GM12878 (cell line): Measurements from ENCODE around the gene PIEZO2. TPM values are rescaled to one million over a fixed set of nuclear protein-coding genes. Genes with fewer than 3 reads are reported as not detected.

Experiments used
- BCLAF1 ChIP-seq: fragments of 450-650 bp; IDR thresholded peaks from 2 replicates; pipeline ENCODE4 v1.6.1; 2017; ENCODE audit warnings: antibody characterized with exemption, mild to moderate bottlenecking, moderate library complexity
- BMI1 ChIP-seq: fragments of 450-650 bp; IDR thresholded peaks from 2 replicates; pipeline ENCODE4 v1.6.1; 2016; ENCODE audit warnings: mild to moderate bottlenecking, moderate library complexity, borderline replicate concordance
- BRCA1 ChIP-seq: IDR thresholded peaks from 2 replicates; pipeline ENCODE4 v1.6.1; 2011; ENCODE audit warnings: low read depth, low read length, improper control_type of control experiment
- CBX5 ChIP-seq: sonication (generic); IDR thresholded peaks from 2 replicates; pipeline ENCODE4 v1.6.1; 2016; ENCODE audit warnings: low read depth, moderate library complexity, mild to moderate bottlenecking, inconsistent platforms
- CUX1 ChIP-seq: IDR thresholded peaks from 2 replicates; pipeline ENCODE4 v1.6.1; 2012; ENCODE audit warnings: improper control_type of control experiment, low read depth, low read length; ENCODE audit not compliant: insufficient replicate concordance
- KAT2A ChIP-seq: conservative IDR thresholded peaks from 2 replicates; pipeline ENCODE4 v1.6.1; 2011; ENCODE audit warnings: low read depth, low read length; ENCODE audit not compliant: control insufficient read depth
- MEF2A ChIP-seq: IDR thresholded peaks from 2 replicates; pipeline ENCODE4 v1.6.1; 2011; ENCODE audit warnings: low read depth, mild to moderate bottlenecking, low read length, moderate library complexity; ENCODE audit not compliant: insufficient read depth
- NFIC ChIP-seq: IDR thresholded peaks from 2 replicates; pipeline ENCODE4 v1.6.1; 2012; ENCODE audit warnings: low read depth, mild to moderate bottlenecking, inconsistent platforms, low read length, moderate library complexity
- RELA ChIP-seq: fragments of 450-650 bp; IDR thresholded peaks from 2 replicates; pipeline ENCODE4 v1.8.0; 2014; ENCODE audit warnings: borderline replicate concordance; ENCODE audit not compliant: partially characterized antibody
- SMC3 ChIP-seq: IDR thresholded peaks from 2 replicates; pipeline ENCODE4 v1.6.1; 2011; ENCODE audit warnings: low read length, improper control_type of control experiment, borderline replicate concordance
- SP1 ChIP-seq: IDR thresholded peaks from one replicate; pipeline ENCODE4 v1.6.1; 2011; ENCODE audit warnings: low read depth, low read length
- STAT3 ChIP-seq: IDR thresholded peaks from 2 replicates; pipeline ENCODE4 v1.6.1; 2011; ENCODE audit warnings: low read depth, low read length, improper control_type of control experiment
- SUPT20H ChIP-seq: IDR thresholded peaks from 2 replicates; pipeline ENCODE4 v1.6.1; 2011; ENCODE audit warnings: low read depth, mild to moderate bottlenecking, low read length, moderate library complexity, borderline replicate concordance; ENCODE audit not compliant: control insufficient read depth
- TCF7 ChIP-seq: IDR thresholded peaks from 2 replicates; pipeline ENCODE4 v1.6.1; 2014; ENCODE audit warnings: antibody characterized with exemption, borderline replicate concordance
- YBX1 ChIP-seq: fragments of 450-650 bp; IDR thresholded peaks from 2 replicates; pipeline ENCODE4 v1.6.1; 2016; ENCODE audit warnings: antibody characterized with exemption
- ZNF207 ChIP-seq: fragments of 450-650 bp; IDR thresholded peaks from 2 replicates; pipeline ENCODE4 v1.6.1; 2014; ENCODE audit warnings: antibody characterized with exemption, mild to moderate bottlenecking, borderline replicate concordance
- polyA plus RNA-seq, 11 experiments: library from polyadenylated mRNA; depleted of rRNA in 4 of 11; unstranded in 6 of 11; stranded (reverse) in 5 of 11; fragments of >200 nt; fragmentation: Nextera tagmentation in 4 of 11; fragmentation: Illumina TruSeq in 1 of 11; extraction: Ambion mirVana in 4 of 11; extraction: Trizol in 1 of 11; gene quantifications; 1 replicate in 1 of 11; 2 replicates in 10 of 11; pipeline versions ENCODE4 v1.2.1 to v1.2.3, GENCODE V29; 2011 to 2016; ENCODE audit warnings: inconsistent platforms in 2 of 11, missing spikeins in 2 of 11, low read depth in 1 of 11
- total RNA-seq, 4 experiments: library from RNA; depleted of rRNA in 3 of 4; stranded (reverse); fragments of >200 nt in 3 of 4; fragmentation: Illumina TruSeq in 1 of 4; extraction: Trizol in 1 of 4; gene quantifications; 2 replicates each; pipeline versions ENCODE4 v1.2.1 to v1.2.3, GENCODE V29; 2013 to 2021
- TF ChIP-seq, protein P1 (sequence below): IDR thresholded peaks from 2 replicates; pipeline ENCODE4 v1.6.1; 2011; ENCODE audit warnings: borderline replicate concordance, low read depth, mild to moderate bottlenecking, moderate library complexity, mixed read lengths, low read length; ENCODE audit not compliant: insufficient read depth; ENCODE audit errors: extremely low read length
- TF ChIP-seq, protein P2 (sequence below), 3 experiments: IDR thresholded peaks in 2 of 3; conservative IDR thresholded peaks in 1 of 3; 2 replicates each; pipeline ENCODE4 v1.5.1; 2011; ENCODE audit warnings: low read depth in 3 of 3, low read length in 3 of 3, mild to moderate bottlenecking in 3 of 3, control low read depth in 2 of 3, moderate library complexity in 2 of 3, inconsistent platforms in 1 of 3, mixed read lengths in 1 of 3; ENCODE audit not compliant: control insufficient read depth in 2 of 3, insufficient read depth in 1 of 3; ENCODE audit errors: extremely low read depth in 1 of 3

PIEZO2 gene
- total and polyA plus RNA-seq, 10 of the 15 experiments (the other 5 are each of a cell fraction or from before 2014, with no cell fraction given) = 6.7 to 42.3 (median 27.4) TPM

GRCh38 chr18:11149441-11150270, at the start of gene PIEZO2 (continued):
- TF ChIP-seq NFIC = 0 out of 2 replicates have a peak, but pooled peaks have one; percentile 26
- TF ChIP-seq BCLAF1 = no peak
- no peak for TF ChIP-seq STAT3
- no peak for TF ChIP-seq CBX5
- TF ChIP-seq YBX1 = no peak
- TF ChIP-seq BRCA1 = no peak
- TF ChIP-seq SP1 = peak; percentile 62
- TF ChIP-seq, protein P1, sequence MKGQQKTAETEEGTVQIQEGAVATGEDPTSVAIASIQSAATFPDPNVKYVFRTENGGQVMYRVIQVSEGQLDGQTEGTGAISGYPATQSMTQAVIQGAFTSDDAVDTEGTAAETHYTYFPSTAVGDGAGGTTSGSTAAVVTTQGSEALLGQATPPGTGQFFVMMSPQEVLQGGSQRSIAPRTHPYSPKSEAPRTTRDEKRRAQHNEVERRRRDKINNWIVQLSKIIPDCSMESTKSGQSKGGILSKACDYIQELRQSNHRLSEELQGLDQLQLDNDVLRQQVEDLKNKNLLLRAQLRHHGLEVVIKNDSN = no peak
- no peak for TF ChIP-seq TCF7
- no peak; the same call in 1 of the 2 replicates for TF ChIP-seq SMC3
- no peak for TF ChIP-seq CUX1
- TF ChIP-seq, protein P2, sequence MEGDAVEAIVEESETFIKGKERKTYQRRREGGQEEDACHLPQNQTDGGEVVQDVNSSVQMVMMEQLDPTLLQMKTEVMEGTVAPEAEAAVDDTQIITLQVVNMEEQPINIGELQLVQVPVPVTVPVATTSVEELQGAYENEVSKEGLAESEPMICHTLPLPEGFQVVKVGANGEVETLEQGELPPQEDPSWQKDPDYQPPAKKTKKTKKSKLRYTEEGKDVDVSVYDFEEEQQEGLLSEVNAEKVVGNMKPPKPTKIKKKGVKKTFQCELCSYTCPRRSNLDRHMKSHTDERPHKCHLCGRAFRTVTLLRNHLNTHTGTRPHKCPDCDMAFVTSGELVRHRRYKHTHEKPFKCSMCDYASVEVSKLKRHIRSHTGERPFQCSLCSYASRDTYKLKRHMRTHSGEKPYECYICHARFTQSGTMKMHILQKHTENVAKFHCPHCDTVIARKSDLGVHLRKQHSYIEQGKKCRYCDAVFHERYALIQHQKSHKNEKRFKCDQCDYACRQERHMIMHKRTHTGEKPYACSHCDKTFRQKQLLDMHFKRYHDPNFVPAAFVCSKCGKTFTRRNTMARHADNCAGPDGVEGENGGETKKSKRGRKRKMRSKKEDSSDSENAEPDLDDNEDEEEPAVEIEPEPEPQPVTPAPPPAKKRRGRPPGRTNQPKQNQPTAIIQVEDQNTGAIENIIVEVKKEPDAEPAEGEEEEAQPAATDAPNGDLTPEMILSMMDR (IDR thresholded peaks at IDR 0.05 in 2 of 3, conservative IDR thresholded peaks at IDR 0.05 in 1 of 3; ENCODE audit: control insufficient read depth in 2 of 3, extremely low read depth in 1 of 3, insufficient read depth in 1 of 3, low read depth in 3 of 3, low read length in 3 of 3) = no peak
- TF ChIP-seq SUPT20H = no peak
- TF ChIP-seq KAT2A = no peak
- peak; percentile 30; the same call in 1 of the 2 replicates for TF ChIP-seq ZNF207
- TF ChIP-seq MEF2A = 0 out of 2 replicates have a peak, but pooled peaks have one; percentile 6
- TF ChIP-seq BMI1 = no peak
- TF ChIP-seq RELA = peak; percentile 64
